GM21360 (cell line): ENCODE measurements around the gene TMED3.
"Not testable (repeated sequence)": the region's sequence is repeated elsewhere in the genome, so short reads cannot be mapped to it uniquely, and the experiment has no call there.

Source experiments
- ATAC-seq: cut with Tn5 transposase; IDR thresholded peaks from one replicate; pipeline ENCODE4 v1.9.1; 2021; ENCODE audit warnings: mild to moderate bottlenecking, moderate library complexity; ENCODE audit not compliant: unreplicated experiment

The TMED3 gene

GRCh38 chr15:79315623-79316328 is 4.9 kb downstream of the TMED3 start:
- ATAC-seq = no peak

DNA sequence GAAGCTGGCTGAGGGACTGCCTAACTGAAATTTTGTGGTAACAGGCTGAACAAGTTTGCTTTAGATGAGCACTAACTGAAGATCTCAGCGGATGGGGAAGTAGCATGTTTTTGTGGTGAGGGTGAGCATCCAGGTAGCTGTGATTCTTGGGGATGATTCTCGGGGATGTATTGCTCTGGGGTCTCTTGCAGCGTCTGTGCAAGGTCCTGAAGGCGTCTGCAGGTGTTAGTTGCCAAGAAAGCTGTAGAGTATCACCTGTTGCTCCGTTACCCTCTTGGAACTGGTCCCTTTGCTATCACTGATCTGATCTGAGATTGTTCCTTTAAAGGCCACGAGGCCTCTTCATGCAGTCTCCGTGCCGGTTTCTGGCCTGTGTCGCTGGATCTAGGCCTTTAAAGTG is 6.0 kb downstream of the TMED3 start:
- no peak for ATAC-seq

GRCh38 chr15:79319973-79320372 is 9.1 kb downstream of the TMED3 start:
- not testable (repeated sequence) for ATAC-seq

GRCh38 chr15:79321876-79322275 is 11.0 kb downstream of the TMED3 start:
- no peak for ATAC-seq

DNA sequence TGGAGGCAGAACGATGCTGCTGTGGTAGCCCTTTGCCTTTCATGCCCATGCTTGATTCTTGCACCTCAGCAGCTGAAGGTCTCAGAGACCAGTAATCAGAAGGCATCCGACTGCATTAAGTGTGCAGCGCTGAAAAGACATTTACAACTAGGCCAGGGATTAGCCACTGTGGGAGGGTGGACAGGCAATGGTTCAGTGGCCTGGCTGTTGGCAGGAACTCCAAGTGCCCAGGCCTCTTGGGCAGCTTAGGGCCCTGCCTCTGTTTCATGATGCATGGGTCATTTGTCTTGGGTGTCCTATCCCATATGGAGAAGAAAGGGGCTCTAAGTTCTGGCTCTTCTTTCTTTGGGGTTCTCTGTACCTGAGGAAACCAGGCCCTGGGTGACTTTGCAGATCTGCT is 11.4 kb downstream of the TMED3 start:
- ATAC-seq = no peak

GRCh38 chr15:79322945-79323344 is 12.0 kb downstream of the TMED3 start:
- no peak for ATAC-seq

DNA sequence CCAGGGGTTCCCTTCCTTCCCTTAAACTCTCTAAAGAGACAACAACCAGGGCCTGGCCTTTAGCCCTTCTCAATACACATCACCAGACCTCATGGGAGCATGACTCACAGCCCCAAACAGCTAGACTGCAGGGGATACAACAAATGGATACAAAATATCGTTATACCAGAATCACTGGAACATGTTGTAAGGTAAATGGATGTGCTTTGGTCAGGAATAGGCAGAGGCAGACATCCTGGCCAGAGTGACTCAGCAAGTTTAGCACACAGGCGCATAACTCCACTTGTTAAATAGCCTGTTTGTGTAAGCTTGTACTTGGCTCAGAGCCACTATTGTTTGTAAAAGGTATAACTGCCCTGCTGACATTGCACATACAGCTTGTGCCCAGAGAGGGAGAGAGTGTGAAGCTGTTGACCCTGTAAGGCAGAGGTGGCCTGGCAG is 18.3 kb downstream of the TMED3 start:
- no peak for ATAC-seq

DNA sequence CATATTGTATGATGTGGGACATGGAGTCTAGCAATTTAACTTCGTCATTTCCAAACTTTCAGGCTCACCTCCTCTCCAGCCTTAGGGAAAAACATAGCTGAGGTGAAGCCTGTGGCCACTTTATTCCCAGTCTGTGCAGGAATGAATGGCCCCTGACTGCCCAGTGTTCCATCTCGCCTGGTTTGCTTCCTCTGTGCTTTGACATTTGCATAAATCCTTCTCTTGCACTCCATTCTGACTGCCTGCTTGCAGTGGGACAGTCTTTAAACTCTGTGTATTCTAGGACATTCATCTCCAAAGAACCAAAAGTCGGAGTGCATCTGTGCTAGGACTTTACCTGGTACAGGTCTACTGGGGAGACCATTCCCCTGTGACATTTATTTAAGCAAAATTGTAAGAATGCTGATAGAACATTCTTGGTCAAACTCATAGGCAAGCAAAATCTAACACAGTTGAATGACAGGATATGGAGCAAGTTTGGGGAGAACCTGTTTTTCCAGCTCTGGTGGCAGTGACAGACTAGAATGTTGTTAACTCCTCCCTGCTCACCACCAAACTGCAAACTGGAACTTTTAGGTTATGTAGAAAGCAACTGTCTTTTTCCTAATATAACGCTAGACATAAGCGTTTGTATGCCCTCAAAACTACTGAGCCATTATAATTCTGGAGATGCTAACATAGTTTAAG is 22.1 kb downstream of the TMED3 start:
- no peak for ATAC-seq

DNA sequence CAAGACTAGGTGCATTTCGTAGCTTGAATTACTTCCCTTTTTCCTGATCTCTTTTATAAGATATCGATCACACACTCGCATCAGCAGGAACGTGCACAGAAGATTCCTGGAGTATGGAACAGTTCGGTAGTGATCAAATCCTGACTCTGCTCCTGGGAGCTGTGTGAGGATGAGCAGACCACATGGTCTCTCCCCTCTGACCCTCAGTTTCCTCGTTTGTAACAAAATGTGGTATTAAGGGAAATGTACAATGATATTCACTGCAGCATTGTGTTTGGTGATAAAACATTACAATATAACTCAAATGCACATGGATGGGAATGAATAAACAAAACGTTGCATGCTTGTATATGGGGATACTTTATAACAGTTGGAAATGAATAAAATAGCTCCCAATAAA is 26.7 kb downstream of the TMED3 start:
- ATAC-seq = no peak

- ATAC-seq = no peak
Measured at GRCh38 chr15:79339588-79340314, 28.8 kb downstream of the TMED3 start.

- ATAC-seq = no peak
Measured at GRCh38 chr15:79340315-79340602, 29.3 kb downstream of the TMED3 start.

DNA sequence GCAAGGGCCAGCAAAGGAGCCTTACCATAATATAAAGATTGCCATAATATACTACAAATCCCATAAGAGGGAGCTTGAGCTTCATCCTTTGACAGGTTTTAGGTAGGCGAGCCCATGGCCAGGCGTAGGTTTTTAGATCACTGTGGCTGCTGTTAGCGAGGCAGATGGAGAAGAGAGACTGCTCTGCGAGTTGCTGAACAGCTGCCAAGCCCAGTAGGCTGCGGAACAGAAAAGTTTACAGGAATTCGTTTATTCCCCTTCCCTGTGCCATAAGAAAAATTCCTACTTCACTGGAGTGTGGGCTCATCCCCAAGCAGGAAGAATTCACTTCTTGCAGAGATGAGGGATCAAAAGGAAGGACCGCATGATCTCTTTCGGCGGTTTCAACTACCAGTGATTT is 30.5 kb downstream of the TMED3 start:
- no peak for ATAC-seq

- no peak for ATAC-seq
Measured at GRCh38 chr15:79349525-79349924, 38.6 kb downstream of the TMED3 start.

- ATAC-seq = no peak
Measured at GRCh38 chr15:79352206-79352605, 41.3 kb downstream of the TMED3 start.

DNA sequence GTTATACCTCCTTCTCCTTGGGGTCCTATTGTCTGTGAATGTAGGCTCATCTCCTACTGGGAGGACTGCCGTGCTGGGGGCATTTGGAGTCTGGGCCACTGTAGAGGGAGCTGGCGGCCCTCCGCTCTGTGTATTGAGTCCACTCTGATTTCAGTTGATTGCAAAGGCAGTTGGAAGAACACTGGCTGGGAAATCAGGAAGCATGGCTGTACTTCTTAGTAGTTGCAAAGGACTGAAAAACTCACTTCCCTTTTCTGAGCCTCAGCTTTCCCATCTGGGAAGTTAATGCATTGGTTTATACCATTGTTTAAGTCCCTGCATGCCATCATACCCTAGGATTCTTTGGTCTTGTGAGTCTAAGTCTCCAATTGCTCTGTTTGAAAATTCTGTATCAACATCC is 46.7 kb downstream of the TMED3 start:
- ATAC-seq = no peak

- ATAC-seq = no peak
Measured at GRCh38 chr15:79358069-79358468, 47.2 kb downstream of the TMED3 start.

- no peak for ATAC-seq
Measured at GRCh38 chr15:79364571-79365240, 53.8 kb downstream of the TMED3 start.

GRCh38 chr15:79365765-79366164 is 54.9 kb downstream of the TMED3 start:
- ATAC-seq = no peak

GRCh38 chr15:79366691-79367090 is 55.8 kb downstream of the TMED3 start:
- ATAC-seq = no peak

- ATAC-seq = no peak
Measured at GRCh38 chr15:79370716-79371115, 59.8 kb downstream of the TMED3 start.

DNA sequence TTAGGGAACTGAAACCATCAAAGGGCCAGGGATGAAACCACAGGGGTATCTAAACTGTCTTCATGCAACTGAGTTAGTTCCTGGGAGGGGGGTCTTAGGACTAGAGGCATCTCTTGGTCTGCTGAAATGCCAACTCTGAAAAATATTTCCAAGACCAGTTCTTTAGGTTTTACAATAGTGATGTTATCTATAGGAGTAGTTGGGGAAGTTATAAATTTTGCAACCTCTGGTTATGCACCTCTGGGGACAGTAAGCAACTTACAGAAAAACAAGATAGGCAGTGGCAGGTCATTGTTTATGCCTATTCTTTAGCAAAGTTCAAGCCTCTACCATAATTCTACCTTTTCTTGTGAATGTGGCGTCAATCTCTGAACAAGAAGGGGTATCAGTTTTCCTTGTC is 60.7 kb downstream of the TMED3 start:
- ATAC-seq = no peak

- no peak for ATAC-seq
Measured at GRCh38 chr15:79372428-79372827, 61.5 kb downstream of the TMED3 start.
